ENCODE results near the gene HAUS7.

Gene HAUS7

DNA sequence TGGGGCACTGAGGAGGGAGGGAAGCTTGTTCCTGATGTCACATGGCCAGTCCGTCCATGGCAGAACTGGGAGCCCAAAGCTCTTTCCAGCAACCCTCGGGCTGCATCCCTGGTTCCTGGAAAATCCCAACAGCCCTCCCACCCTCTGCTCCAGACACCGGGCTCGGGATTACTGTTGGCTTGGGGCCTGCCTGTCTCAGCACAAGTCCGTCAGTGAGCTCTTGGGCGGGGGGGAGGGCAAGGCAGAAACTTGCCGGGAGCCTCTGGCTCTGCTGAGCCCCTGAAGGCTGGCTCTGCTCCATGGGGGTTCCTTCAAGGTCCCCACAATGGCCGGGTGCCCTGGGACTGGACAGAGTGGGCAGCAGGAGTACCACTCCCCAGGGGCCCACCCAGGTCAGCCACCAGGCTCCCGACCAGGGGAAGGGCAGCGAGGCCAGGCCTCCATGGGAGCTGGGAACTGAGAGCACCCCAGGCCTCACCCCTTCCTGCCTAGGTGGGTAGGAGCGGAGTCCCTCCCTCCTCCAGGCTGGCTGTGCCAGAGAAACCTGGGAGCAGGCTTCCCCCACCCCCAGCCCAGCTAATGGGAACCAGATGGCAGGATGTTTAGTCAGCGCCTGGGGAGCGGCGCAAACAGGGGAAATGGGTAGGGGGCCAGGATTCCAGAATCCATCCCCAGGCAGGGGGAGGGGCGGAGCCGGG, 6.4 kb upstream of the HAUS7 start:
- peak in 2 of 3 experiments; percentile 52 to 72 for DNase-seq

DNA sequence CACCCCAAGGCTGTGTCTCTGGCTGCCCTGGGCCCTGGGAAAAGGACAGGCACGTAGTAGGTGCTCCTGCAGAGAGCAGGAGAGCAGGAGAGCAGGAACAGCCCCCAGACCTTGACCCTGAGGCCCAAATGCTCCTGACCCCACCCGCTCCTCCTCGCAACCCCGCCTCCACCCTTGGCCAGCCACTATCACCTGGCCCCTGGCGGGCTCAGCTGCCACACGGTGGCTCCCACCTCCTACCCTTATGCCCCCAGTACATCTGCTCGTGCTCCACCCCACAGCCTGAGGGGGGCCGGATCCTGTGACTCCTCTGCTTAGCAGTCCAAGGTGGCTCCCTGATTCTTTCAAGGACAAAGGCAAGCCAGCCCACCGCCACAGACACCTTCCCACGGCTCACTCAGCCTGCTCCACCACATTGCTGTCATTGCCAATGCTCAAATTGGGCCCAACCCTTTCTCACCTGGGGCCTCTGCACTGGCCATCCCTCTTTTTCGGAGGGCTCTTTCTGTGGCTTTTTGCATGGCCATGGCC, 5.4 kb upstream of the HAUS7 start:
- no peak for DNase-seq

DNA sequence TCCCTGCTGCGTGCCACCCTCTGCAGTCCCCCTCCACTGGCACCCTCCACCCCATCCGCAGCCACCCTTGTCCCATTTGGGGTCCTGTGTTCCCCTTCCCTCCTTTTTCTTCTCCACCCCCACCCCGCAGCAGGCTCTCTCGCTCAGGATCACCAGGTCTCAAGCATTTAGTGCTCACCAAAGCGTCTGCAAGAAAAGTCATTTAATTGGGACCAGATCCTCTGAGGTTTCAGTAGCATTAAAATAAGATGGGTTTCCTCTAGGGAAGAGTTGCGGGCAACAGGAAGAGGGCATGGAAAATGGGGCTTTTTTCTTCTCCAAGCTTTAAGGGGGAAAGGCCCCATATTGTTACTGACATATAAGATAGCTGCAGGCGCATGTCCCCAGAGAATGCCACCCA, 4.9 kb upstream of the HAUS7 start:
- DNase-seq, result no peak

DNA sequence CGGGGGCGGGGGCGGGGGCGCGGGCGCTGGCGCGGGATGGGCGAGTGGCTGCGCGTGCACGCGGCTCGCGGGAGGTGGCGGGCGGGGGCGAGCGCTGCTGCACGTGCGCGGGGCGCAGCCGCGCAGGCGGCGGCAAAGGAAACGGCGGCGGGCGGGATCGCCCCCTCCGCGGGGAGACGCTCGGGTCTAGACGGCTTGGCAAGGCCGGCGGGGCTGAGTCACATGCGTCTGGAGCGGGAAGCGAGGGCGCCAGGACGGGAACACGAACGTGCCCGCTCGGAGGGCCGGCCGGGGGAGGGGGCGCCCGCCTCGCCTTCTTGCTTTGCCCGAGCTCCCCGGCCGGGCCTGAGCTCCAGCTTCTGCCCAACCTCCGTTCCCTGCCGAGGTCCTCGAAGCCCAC, 4.3 kb upstream of the HAUS7 start:
- peak; percentile 14 to 61 (median 56) for DNase-seq

DNA sequence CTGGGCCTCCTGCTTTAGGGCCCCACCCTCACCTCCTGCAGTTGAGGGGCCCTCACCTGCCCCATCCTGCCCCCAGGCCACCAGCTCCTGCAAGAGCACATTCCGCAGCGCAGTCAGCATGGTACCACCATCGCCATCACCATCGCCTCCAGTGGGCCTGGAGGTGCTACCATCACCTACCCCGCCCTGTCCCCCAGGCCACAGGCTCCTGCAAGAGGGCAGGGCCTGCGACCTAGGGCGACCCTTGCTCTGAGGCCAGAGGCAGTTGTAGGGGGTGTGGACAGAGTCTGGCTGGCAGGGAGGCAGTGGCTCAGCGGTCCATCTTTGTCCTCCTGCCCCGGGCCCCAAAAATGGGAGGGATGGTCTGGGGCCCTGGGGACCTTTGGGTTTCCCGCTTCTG, 3.9 kb upstream of the HAUS7 start:
- DNase-seq, result no peak

DNA sequence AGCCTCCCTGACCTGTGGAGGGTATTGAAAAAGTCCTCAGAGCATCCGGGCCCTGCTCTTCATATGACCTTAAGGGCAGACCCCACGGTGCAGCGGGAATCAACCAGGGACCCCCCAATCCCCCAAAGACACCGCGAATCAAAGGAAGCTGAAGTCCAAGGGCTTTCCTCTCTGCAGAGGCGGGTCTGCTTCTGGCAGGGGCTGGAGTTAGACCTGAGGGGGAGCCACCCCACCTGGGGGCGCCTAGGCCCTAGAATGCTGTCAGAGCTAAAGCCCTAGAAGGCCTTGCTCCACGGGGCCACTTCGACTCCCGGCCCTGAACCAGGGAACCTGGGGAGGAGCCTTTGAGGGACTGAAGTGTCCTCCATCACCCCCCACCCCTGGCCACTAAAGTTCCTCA, 2.8 kb upstream of the HAUS7 start:
- DNase-seq, result no peak

DNA sequence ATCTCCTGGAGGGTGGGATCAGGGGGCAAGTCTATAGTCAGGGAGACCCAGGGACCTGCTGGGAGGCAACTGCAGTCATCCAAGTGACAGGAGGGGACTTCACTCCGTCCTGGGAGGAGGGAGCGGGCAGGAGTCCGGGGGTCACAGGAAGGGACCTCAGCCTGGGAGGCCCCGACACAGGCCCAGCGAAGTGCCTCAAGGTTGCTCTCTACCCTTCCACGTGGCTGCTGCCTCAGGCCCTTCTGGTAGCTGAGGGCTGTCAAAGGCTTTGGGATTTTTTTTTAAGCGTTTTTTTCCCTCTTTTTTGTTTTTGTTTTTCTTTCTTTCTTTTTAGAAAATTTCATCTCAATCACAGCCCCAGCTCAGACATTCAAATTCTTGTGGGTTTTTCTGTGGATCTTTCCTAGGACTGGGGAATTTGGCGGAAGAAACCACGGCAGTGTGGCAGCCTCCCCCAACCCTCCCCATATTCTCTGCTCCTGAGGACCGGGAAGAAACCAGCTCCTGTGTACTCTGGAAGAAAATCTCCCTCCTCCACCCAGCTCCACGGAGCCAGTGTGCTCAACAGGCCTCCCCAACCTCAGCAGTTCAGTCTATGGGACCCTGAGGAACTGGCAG, 1.4 kb upstream of the HAUS7 start:
- no peak for DNase-seq

DNA sequence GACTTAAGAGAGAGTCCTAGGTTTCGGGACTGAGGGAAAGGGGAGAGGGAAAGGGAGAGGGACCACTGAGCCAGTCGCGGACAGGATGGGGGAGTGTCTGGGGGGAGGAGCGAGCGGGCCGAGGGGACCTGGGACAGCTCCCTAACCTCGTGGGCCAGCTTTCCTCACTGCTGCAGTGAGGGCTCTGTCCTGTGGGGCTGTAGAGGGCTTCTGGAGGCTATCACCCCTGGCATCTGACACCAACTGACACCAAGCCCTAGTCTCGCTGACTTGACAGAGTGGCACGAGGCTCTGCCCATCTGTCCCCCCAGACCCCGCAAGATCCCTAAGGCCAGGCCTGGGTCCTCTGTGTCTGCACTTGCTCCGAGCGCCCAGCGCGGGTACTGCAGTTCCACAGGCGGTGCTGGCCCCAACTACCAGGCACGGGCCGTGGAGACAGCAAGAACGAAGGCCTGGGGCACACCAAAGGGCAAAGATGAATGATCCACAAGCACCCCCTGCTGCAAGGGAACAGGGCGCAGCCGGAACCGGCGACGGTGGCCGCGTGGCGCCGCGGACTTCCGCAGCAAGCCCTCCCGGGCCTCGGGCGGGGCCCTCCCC, 465 bp downstream of the HAUS7 start:
- DNase-seq, result peak; percentile 42 to 79 (median 75)

DNA sequence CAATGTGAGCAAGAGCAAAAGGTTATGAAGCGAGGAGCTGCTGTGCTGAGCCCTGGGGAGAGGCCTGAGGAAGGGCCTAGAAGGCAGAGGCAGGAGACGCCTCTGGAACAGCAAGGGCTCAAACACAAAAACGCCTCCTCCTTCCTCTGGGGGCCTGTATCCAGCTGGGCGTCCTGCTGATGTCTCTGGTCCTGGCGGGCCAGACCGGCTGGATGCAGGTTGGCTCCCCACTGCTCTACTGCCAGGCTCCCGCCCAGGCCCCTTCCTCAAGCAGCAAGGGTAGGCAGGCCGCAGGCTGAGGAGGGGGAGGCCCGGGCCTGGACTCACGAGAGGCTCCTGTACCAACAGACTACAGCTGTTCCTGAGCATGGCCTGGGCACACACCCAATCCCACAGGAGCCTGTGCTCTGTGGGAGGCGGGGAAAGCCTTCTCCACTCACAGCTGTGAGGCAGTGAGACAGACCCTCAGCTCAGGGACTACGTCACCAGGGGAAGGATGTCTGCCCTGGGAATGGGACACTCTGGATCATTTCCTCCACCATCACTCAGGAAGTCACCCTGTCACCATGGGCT, 2.3 kb downstream of the HAUS7 start:
- DNase-seq, result no peak

DNA sequence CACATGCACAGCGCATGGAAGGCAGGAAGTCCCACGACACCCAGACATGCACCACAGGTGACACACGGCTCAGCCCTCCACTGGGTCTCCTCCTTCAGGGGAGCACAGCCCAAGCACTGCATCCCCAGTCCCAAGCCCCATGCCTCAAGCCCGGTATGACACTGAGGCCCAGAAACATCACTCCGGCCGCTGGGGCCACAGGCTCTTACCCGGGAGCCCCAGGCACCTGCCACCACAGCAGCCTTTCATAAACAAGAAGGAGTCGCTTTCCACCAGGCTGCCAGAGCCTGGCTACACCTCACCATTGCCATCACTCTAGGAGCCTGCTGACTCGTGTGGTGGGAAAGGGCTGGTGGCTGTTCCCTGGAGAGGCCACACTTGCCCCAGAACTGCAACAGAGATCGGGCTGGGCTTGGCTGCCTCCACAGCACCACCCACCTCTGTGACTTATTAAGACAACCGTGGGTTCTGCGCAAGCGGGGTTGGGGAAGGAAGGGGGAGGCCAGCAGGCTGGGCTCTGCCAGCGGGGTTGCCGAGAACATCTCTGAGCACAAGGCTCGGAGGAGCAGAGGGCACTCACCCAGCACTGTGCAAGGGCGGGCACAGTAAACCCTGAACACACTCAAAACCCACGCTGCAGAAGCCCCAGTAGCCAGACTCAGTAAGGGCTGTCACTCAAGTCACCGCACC, 4.5 kb downstream of the HAUS7 start:
- no peak for DNase-seq

DNA sequence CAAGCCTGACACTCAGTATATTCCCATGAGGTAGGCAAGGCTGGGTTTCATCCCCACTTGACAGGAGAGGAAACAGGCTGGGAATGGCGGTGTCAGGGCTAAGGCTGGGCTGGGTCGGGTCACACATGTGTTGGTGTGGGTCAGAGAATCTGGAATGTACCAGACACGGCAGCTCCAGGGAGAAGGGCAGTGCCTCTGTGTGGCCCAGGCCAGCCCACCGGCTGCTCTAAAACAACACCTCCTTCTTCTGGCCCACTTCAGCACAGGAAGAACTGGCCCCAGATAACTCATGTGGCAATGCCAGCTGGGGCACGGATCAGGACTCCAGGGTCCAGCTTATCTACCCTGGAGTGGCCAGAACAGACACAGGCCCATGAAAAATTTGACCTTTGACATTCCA, 6.3 kb downstream of the HAUS7 start:
- DNase-seq, result no peak

DNA sequence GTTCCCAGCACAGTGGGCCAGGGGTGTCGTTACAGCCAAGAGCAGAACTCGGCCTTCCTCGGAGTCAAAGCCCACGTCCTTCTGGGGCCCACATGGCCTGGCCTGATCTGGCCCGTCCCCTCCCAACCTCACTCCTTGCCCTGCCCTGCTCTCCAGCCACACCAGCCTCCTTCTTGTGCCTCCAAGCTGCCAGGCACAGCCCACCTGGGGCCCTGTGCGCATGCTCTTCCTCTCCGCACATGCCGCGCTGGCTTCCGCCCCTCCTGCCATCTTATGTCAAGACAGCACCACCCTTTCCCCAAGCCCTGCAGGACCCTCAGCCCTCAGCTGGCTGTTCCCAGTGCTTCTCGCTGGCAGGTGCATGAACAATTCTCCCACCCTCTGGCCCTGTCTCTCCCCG, 6.8 kb downstream of the HAUS7 start:
- DNase-seq, result no peak

DNA sequence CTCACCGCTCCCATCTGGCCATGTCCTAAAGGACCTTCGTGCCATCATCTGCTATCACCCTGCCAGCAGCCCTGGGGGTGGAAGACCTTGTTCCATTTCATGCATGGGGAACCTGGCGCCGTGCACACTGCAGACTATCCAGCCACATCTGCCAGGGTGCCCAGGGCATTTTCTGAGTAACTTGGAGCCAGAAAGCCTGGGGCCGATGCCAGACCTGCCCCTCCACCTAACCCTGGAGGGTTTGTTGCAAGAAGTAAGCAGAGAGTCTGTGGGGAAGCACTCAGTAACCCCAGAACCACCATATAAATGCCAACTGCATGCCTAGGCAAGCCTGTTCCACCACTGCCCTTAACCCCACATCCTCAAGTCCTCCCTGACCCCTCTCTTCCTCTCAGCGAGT, 7.3 kb downstream of the HAUS7 start:
- DNase-seq, result no peak

DNA sequence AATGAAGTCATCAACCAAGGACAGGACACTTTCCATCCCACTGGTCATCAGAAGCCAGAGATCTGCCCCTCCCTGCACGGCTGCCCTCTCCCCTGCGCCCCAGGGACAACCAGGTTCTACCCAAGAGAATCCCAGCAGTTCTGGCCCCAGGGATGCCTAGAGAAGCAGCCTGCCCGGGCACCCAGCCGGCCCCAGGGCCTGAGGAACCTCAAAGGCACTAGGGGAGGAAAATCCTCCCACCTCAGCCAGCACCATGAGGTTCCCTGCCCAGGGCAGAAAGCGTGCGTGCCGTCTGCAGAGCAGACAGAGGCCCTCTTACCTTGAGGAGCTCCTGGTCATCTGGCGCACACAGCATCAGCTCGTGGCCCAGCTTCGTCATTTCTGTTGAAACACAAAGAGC, 8.1 kb downstream of the HAUS7 start:
- DNase-seq, result no peak

DNA sequence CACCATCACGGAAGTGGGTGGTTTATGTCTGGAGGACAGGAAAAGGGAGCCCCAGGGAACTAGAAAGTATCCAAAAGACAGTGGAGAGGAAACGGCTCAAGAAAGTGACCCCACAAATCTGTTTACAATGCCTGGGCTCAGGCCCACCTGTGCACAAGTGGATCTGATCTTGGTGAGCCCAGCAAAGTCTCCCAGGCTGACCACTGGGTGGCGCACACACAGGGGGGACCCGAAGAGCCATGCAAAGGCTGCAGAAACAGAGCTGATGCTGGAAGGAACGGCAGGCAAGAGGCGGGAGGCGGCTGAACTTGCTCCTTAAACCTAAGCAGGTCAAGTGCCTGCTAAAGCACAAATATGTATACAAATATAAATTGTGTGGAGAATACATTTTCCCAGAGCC, 9.6 kb downstream of the HAUS7 start:
- peak; percentile 17 to 46 (median 41) for DNase-seq

DNA sequence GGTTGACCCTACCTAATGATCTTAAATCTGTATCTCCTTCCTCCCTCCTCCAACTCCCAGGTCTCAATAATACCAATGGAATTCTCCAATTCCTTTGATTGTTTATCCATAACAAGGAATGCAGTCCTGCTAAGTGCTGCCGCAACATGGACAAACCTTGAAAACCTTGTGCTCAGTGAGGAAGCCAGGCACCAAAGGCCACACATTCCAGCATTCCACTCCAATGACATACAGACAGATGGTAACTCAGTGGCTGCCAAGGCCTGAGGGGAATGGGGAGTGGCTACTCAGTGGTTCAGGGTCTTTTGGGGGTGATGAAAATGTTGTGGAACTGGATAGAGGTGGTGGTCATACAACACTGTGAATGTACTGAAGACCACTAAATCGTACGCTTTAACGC, 10.4 kb downstream of the HAUS7 start:
- no peak for DNase-seq

DNA sequence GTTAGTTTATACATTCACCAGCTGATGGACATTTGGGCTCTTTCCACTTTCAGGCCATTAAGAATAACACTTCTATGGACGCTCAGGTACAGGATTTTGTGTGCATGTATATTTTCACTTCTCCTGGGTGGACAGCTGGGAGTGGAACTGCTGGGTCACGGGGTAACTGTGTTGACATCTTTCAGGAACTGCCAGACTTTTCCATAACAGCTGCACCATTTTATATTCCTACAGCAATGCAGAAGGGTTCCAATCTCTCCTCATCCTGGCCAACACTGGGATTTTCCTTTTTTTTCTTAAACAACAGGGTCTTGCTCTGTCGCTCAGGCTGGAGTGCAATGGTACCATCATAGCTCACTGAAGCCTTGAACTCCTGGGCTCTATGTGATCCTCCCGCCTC, 11.9 kb downstream of the HAUS7 start:
- DNase-seq, result no peak

DNA sequence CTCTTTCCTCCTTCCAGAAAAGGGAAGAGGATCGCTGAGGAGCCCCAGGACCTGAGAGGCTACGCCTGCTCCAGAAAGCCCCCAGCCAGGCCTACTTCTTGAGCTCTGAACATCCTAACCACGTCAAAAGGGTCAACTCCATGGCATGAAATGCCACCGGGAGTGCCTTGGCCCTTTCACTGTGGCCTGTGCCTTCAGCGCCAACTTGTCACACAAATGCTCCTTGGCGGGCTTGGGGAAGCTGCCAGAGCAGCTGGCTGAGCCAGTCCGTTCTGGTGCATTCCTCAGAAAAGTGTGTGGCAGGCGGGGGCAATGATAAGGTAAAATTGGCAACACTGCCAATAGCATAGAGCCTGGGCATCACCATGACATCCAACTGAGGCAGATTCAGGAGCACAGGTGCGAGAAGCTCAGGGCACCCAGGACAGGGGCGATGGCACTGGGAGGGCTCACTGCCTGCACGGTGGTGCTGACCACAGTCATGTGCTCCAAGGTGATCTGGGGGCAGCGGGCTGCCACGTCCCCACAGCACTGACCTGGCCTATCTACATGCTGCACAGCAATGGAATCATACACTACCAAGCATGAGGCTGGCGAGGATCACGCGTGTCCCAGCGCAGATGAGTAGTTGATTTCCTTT, 12.4 kb downstream of the HAUS7 start:
- no peak for DNase-seq

DNA sequence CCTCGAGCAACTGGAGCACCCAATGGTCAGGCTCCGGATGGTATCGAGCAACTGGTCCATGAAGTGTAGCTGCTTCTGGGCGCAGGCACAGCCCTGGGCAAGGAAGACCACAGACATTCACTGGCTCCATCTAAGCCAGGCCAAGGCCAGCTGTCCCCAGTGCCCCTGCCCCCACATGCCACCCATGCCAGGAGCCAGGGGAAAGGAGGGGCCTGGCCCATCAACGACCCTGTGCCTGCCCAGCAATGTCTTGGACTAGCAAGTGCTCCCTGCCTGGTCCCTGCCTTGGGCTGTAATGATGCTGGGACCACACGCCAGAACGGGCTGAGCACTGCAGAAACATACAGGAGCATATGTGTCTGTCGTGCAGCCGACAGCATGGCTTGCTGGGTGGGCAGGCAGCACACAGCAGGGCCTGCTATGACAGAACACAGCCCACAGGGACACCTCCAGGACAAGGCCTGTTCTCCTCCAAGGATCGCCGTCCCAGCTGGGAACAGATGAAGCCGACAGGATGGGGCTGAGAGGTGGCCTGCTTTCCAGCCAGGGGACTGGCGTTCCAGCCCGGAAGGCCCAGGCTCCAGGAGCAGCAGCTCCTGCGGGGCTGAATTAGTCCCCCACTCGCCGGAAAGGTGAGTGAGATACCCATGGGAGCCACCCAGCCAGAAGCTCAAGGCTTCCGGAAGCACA, 13.1 kb downstream of the HAUS7 start:
- DNase-seq, result no peak

DNA sequence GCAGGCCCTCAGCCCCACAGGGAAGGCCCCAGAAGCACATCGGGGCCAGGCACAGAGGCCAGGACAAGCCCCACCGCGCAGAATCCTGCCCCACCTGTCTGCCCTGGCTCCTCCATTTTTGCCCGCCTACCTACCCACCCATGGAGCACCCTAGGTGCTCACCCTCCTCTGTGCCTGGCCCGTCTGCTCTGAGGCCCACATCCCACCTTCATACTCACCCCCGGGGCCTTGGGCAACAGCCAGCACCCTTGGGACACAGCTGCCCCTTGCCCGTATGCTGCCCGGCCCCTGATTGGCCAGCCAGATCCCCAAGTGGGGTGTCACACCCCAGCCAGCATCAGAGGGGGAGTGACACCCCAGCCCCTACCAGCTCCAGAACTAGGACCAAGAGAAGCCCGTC, 13.7 kb downstream of the HAUS7 start:
- no peak for DNase-seq

DNA sequence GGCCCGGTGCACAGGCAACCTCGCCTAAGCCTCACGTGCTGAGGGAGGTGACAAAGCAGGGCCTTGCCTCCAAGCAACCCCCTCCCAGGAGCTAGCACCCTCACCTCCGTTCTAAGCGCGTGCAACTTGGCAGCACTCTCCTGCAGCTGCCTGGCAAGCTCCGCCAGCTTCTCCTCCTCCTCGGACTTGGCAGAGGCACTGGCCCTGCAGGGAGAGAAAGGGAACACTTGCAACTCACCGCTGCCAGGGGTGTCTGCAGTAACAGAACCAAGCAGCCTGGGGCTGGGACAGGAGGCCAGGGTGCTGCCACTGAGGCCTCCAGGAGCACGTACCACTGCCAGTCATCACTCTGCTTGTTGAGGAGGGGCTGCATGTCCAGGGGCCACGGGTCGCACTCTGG, 14.2 kb downstream of the HAUS7 start:
- no peak for DNase-seq

DNA sequence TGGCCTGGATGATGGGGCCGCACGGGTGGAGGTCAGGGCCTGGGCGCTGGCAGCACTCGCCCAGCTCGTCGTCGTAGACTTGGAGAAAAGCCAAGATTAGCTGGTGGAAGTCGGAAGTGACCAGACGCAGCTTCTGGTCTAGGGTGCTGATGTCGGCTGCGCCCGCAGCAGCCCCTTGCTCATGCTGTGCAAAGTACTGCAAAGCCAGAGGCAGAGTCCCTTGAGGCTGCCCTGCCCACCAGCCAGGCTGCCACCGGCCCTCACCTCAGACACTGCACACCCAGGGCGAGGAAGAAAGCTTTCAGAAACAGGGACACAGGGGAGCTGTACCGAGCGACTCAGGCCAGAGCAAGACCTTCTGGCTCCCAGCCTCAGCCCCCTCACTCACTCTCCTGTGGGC, 14.8 kb downstream of the HAUS7 start:
- no peak for DNase-seq

Data from NCI-H1417 (cell line).